CD4-positive, alpha-beta T cell treated with Interleukin-12 subunit alpha and Interleukin-12 subunit beta, for 1 hour (primary cell): ENCODE data around the gene OR2V1.
"Not testable (repeated sequence)": the region's sequence is repeated elsewhere in the genome, so short reads cannot be mapped to it uniquely, and the experiment has no call there.

Experiments used
- DNase-seq: peaks from one replicate; pipeline ENCODE4 v3.0.0-alpha.2; 2020

The OR2V1 gene

GRCh38 chr5:181160152-181160754, 29.3 kb upstream of the OR2V1 start:
- peak; percentile 86 for DNase-seq

- DNase-seq = peak; percentile 90
Measured at GRCh38 chr5:181159286-181160151, 28.6 kb upstream of the OR2V1 start.

- DNase-seq = no peak
Measured at GRCh38 chr5:181158869-181159268, 27.9 kb upstream of the OR2V1 start.

- DNase-seq = no peak
Measured at GRCh38 chr5:181156758-181157157, 25.8 kb upstream of the OR2V1 start.

GRCh38 chr5:181153814-181154213, 22.8 kb upstream of the OR2V1 start:
- no peak for DNase-seq

- no peak for DNase-seq
Measured at GRCh38 chr5:181152406-181152805, 21.4 kb upstream of the OR2V1 start.

GRCh38 chr5:181151146-181151545, 20.2 kb upstream of the OR2V1 start:
- DNase-seq = no peak

GRCh38 chr5:181149806-181150733, 19.1 kb upstream of the OR2V1 start:
- DNase-seq = no peak

- DNase-seq = no peak
Measured at GRCh38 chr5:181149355-181149754, 18.4 kb upstream of the OR2V1 start.

GRCh38 chr5:181146927-181147636, 16.1 kb upstream of the OR2V1 start, which contains the start of gene OR2V2:
Gene OR2V2 (plus strand): TSS chr5:181147586. CDS start chr5:181154943, 7,357 bp downstream.
- DNase-seq = not testable (repeated sequence)

GRCh38 chr5:181145133-181145532, 14.2 kb upstream of the OR2V1 start:
- no peak for DNase-seq

GRCh38 chr5:181142054-181142453, 11.1 kb upstream of the OR2V1 start:
- no peak for DNase-seq

- DNase-seq = no peak
Measured at GRCh38 chr5:181140766-181141165, 9.8 kb upstream of the OR2V1 start.

- DNase-seq = no peak
Measured at GRCh38 chr5:181138258-181138657, 7.3 kb upstream of the OR2V1 start.

GRCh38 chr5:181136361-181136955, 5.5 kb upstream of the OR2V1 start:
- DNase-seq = no peak

- no peak for DNase-seq
Measured at GRCh38 chr5:181134259-181134658, 3.3 kb upstream of the OR2V1 start.

- no peak for DNase-seq
Measured at GRCh38 chr5:181133610-181134231, 2.8 kb upstream of the OR2V1 start.

- no peak for DNase-seq
Measured at GRCh38 chr5:181133083-181133482, 2.1 kb upstream of the OR2V1 start.

- no peak for DNase-seq
Measured at GRCh38 chr5:181131514-181131913, 545 bp upstream of the OR2V1 start.

- DNase-seq = not testable (repeated sequence)
Measured at GRCh38 chr5:181130081-181130480, 888 bp downstream of the OR2V1 start.

GRCh38 chr5:181129601-181130000, 1.4 kb downstream of the OR2V1 start:
- no peak for DNase-seq
